Measurements from ENCODE around the gene TRIML2. TPM values are rescaled to one million over a fixed set of nuclear protein-coding genes. Genes with fewer than 3 reads are reported as not detected.

The TRIML2 gene, protein sequence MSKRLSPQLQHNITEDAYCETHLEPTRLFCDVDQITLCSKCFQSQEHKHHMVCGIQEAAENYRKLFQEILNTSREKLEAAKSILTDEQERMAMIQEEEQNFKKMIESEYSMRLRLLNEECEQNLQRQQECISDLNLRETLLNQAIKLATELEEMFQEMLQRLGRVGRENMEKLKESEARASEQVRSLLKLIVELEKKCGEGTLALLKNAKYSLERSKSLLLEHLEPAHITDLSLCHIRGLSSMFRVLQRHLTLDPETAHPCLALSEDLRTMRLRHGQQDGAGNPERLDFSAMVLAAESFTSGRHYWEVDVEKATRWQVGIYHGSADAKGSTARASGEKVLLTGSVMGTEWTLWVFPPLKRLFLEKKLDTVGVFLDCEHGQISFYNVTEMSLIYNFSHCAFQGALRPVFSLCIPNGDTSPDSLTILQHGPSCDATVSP
- not detected for total RNA-seq

DNA sequence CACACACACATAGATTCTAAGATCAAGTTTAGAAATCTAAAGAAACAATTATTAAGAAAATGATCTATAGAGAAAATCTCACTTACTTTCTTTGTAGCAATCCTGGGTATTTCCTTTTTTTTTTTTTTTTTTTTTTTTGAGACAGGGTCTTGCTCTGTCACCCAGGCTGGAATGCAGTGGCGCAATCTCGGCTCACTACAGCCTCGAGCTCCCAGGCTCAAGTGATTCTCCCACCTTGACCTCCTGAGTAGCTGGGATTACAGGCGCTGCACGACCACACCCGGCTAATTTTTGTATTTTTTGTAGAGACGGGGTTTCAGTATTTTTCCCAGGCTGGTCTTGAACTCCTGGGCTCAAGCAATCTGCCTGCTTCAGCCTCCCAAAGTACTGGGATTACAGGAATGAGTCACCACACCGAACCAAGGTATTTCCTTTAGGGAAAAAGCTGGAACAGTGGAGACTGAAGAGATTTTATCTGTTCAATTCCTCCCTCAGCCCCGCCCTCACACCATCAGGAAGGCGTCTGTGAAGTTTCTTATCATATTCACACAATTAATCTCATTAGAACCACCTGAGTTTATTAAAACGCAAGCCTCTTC lies at the start of gene TRIML2:
TSS of gene TRIML2 (minus strand) at position 447 of the 599 bp plus-strand sequence. CDS start 4,235 bp downstream, outside the sequence.
- DNase-seq: no peak

DNA sequence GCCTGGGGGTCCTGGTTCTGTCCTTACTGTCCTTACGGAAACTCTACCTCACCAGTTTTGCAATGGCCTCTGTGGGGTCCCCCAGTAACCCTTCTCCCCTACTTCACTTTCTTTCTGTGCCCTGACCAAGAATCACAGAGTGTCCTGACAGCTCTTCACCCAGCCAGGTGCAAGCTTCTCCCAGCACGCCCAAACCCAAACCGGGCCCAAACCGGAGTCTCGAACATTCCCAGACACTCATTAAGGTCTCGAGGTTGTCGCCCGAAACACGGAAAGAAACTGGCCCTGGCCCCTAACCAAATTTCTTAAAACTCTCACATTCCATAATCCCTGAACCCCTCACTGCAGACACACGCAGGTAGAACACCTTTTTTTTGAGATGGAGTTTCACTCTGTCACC lies 48.9 kb upstream of the TRIML2 start:
- no peak for DNase-seq

DNA sequence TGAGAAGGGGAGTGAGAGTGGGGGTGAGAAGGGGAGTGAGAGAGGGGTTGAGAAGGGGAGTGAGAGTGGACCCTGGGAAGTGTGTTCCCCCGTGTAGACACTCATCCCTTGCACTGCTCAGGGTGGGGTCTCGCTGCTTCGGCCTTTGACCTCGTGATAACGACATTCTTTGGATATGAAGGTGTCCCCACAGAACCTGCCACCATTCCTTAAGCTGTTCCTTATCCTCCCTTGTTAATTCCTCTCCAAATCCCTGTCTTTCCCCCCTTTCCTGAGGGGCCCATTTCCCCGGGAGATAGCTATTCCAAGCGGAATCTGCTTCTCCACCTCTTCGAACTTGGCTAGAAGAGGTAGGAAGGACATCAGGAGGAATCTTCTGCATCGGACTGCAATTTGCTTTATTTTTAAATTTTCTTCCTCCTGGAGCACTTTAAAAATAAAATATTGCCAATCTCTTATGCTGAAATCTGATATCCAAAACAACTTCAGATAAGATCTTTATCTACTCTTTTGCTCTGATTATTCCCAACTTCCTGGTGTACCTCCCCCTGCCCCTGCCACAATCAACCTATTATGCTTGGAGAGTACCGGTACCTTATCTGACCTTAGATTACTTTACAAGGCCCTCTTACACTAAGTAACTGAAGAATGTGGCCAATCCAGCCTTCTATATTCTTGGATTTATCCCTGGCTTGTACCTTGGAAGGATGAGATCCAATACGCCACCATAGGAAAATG lies 45.4 kb upstream of the TRIML2 start:
- no peak for DNase-seq

DNA sequence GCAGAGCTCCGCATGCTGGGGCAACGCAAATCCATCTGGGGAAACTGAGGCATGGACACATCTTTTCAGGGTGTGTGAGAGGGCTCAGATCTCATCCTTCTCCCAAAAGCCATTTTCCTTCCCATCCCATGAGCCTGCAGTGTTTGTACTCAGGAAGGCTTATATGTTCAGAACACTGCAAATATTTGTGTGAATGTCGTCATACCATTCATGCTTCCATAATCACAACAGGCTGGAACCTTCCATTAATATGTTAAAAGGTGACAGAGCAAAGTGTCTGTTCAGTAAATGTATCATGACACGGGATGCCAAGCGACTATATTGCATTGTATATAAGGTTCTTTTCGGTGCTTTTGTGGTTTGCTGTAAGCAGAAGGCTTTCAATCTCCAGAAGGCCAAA lies 38.4 kb upstream of the TRIML2 start:
- DNase-seq: no peak

DNA sequence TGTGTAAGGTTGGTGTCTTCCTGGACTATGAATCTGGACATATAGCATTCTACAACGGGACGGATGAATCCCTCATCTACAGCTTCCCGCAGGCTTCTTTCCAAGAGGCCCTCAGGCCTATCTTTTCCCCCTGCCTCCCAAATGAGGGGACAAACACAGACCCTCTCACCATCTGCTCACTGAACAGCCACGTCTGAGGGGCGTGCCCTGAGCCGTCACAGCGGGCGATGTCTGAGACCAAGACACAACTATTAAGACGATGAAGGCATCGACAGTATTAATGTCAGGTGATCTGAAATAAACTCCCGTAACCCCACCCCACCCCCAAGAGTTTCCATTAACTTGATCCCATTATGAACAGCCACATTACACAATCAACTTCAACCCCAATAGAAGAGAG lies 37.8 kb upstream of the TRIML2 start:
- no peak for DNase-seq

DNA sequence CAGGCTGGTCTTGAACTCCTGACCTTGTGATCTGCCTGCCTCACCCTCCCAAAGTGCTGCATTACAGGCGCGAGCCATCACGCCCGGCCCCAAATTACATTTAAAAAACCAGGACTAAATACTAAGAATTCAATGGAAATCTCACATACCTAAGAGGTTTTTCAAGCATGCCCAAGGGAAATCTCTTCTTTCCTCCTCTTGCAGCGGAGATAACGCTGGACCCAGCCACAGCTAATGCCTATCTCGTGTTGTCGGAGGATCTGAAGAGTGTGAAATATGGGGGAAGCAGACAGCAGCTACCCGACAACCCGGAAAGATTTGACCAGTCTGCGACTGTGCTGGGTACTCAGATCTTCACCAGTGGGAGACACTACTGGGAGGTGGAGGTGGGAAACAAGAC lies 37.2 kb upstream of the TRIML2 start:
- no peak for DNase-seq

DNA sequence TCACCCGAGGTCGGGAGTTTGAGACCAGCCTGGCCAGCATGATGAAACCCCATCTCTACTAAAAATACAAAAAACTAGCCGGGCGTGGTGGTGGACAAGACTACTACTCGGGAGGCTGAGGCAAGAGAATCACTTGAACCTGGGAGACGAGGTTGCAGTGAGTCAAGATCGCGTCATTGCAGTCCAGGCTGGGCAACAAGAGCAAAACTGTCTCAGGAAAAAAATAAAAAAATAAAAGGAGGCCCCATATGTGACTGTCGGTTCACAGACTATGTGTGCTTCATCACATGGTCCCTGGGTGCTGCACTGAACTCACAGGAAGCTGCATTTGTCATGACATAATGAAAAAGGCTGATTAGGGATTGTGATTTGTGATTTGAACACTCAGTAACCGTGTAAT lies 36.2 kb upstream of the TRIML2 start:
- DNase-seq: no peak

DNA sequence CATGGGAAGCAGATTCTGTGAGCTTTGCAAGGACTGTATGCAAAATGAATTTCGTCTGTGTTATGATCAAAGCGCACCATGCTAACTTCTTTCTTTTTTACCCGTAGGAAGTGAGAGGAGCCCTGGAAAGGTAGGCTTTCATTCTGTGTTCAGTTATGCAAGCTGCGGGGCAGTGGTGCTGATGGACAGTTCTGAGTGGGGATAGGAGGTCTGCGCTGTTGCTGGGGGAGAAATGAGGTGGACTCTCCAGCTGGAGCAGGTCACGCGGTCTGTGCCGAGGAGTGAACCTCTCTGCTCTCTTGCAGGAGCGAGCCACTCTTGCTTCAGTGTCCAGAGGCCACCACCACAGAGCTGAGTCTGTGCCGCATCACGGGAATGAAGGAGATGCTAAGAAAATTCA lies 34.3 kb upstream of the TRIML2 start:
- no peak for DNase-seq

DNA sequence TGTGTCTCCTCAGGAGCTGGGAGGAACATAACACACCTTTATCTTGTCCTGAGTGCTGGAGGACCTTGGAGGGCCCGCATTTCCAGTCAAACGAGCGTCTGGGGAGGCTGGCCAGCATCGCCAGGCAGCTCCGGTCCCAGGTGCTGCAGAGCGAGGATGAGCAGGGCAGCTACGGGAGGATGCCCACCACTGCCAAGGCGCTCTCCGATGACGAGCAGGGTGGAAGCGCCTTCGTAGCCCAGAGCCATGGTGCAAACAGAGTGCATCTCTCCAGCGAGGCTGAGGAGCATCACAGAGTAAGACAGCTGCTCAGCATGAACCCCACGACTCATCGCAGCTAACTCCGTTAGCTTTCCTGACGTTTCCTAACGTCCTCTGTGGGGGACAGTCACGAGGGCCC lies 30.3 kb upstream of the TRIML2 start:
- no peak for DNase-seq

DNA sequence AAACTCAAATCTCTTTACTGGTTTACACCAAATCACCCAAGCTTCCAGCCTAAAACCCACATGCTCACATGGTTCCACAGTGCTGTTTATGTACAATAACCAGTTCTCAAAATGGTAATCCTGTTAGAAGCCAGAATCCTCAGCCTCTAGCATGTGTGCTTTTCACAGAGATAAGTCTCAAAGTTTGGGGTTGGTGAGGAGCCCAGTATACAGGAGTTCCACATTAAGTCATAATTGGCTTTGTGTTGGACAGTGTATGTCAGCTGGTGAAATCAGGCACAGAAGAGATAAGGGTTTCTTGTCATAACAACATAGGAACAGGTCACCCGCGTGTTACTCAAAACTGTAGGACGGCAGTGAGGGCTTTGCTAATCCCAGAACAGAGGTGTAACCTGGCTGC lies 29.7 kb upstream of the TRIML2 start, which contains the start of gene TRIML1:
TSS of gene TRIML1 (plus strand) at position 301 of the 400 bp plus-strand sequence. CDS start 118 bp downstream, outside the sequence.
- no peak for DNase-seq

DNA sequence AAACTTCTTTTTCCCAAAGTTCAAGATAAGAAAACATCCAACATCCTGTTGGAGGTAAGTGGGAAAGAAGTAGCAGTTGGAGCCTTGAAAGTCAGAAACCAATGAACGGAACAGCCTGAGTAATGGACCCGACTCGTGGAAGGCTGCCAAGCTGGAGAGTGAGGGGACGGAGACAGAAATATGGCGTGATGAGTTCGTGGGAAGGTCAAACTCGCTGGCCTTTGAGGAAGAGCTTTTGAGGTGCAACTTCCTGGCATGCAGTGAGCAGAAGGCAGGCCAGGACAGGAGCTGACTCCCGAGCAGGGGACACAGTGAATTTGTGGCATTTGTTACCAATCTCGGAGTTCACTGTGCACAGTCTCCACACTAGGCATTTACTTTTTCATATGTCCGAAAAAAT lies 28.8 kb upstream of the TRIML2 start:
- no peak for DNase-seq

DNA sequence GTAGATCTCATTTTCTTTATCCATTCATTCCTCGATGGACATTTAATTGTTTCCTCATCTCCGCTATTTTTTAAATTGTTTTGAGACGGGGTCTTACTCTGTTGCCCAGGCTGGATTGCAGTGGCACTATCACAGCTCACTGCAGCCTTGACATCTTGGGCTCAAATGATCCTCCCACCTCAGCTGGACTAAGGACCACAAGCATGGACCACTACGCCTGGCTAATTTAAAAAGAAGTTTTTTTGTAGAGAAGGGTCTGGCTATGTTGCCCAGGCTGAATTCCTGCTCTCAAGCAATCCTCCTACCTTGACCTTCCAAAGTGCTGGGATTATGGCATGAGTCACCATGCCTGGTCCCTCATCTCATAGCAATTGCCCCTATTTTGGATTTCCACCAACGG lies 22.8 kb upstream of the TRIML2 start:
- DNase-seq: no peak

DNA sequence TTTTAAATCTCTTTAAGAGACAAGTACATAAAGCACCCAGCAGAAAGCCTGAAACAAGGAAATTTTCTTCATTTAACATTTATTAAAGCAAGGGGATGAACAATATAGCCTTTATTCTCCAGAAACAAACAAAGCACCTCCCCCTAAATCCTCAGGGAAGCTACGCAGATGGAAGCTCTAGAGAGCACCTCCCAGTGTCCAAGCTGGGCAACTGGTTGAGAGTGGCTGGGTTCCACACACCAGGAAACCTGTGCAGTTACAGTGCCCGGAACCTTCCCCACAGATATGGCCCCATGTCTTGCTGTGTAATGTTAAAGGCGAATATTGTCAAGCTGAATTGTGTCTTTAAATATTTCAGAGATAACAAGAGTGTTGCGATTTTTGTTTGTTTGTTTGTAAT lies 21.0 kb upstream of the TRIML2 start:
- DNase-seq: no peak

DNA sequence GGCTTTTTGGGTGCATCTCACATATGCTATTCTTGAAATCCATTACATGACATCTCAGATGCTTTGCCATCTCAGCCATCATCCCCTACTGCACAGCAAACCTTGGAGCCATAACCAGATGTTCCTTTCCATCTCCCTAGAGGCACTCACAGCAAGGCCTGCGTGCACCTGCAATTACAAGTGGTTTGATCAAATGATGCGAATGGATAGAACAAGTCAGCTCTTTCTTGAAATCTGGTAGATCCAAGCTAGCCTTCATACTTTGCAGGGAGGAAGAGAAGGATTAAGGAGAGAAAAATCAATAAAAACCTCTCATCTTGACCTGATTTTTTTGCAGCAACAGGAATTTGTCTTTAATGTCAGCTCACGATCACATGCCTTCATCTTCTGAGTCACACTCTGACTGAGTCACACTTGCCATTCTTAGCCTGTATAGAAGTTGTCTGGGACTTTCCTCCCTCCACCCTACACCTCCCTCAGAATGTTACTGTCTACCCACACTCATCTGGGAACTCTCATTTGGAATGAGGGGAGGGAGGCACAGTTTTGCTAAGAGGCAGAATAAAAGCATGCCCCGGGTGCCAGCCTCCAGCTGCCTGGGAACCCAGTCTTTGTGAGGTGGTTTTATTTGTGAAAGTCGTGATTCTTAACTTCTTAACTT lies 17.9 kb upstream of the TRIML2 start:
- DNase-seq: no peak

DNA sequence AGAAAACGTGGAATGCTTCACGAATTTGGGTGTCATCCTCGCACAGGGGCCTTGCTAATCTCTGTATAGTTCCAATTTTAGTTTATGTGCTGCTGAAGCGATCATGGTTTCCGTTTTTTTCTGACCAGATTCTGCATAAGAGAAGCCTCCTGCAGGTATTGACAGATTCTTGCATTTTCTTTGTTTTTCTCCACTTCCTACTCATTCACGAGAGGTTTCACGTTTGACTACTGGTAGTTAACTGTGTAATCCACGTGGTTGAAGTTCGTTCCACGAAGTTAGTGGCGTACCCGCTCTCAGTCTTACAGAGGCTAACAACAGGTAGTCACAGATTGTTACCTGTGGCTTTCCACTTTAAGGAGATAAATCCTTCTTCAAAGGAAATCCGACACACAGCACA lies 12.1 kb upstream of the TRIML2 start:
- no peak for DNase-seq

DNA sequence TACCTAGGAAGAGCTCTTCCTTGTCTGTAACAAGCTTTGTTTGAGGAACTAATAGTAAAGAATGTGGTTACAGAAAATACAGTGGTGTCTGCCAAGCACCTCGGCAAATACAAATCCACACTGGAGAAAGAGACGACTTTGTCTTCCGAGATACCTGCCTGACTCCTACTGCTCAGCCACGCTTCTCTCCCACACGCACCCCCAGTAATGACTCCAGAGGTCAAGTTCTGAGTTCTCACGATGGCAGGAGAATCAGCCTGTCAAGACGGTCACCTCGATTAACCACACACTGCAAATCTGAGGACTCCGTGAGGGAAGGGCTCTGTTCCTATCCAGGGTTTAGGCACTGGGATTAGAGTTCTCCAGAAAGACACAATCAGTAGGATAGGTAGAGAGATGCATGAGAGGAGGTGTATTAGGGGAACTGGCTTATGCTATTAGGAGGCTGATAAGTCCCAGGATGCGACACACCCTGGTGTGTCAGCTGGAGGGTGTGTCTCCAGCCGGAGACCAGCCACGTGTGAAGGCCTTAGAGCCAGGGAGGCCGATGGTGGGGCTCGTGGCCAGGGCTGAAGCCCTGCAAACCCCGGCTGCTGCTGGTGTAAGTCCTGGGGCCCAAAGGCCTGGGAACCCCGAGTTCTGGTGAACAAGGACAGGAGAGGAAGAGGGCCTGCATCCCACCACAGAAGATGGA lies 8.4 kb upstream of the TRIML2 start:
- DNase-seq: no peak

DNA sequence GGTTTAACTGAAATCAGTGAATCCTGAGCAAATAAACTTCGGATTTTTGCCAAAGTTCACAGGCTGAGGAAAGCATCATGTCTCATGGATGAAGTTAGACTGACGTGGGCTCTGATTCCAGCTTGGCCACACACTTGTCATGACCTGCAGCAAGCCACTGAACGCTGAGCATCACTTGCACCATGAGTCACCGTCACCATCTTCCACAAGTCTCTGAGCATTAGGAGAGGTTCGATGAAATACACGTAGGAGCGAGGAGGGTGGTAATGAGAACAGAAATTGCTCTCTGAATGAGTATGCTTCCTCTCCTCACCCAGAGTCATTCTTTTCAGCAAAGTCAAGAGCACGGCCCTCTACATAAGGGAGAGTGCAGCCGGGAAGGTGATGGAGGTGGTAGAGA lies 3.8 kb upstream of the TRIML2 start:
- DNase-seq: no peak

DNA sequence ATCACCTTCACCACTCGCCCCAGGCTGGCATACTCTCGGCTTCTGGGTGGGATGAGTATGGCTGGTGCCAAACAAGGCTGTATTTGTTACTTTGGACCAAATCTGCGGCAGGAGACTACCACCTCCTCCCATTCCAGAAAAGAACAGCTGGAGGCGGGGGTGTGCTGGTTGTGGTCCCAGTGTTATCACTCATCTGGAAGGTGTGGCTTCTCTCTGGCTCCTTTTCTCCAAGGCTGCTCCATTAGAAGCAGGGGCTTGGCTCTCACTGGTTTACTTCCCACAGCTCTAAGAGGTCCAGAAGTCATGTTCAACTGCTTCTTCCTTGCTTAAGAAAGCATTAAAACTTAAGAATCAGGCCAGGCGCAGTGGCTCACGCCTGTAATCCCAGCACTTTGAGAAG lies 2.6 kb upstream of the TRIML2 start:
- DNase-seq: no peak

DNA sequence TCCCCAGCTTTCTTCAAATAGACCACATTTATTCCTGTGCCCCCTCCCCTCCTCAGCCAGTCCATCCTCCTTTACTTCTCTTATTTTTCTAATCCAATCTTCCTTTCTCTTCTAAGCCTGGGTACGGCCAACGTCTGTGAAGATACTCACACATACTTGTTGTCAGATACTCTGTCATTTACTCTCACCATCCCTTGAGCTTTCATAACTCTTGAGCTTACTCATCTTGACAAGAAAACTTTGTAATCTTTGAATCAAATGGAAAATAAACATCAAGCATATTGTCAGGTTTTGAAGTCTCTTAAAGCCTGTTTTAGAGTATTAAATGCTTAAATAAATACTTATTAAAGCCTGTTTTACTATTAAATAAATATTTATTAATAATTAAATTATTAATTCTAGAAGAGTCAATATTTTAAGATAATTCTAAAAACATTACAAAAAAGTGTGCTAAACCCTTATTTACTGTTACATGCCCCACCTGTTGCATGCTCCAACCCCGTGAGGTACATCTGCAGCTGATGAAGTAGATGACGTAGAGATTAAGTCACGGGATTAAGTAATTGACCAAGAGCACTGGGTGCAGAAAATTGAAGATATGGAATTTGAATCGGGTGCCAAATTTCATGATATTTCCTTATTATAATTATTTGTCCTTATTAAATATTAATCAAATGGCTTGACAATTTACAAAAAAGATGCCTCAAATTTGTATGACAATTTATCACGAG lies 1.5 kb upstream of the TRIML2 start:
- DNase-seq: no peak

DNA sequence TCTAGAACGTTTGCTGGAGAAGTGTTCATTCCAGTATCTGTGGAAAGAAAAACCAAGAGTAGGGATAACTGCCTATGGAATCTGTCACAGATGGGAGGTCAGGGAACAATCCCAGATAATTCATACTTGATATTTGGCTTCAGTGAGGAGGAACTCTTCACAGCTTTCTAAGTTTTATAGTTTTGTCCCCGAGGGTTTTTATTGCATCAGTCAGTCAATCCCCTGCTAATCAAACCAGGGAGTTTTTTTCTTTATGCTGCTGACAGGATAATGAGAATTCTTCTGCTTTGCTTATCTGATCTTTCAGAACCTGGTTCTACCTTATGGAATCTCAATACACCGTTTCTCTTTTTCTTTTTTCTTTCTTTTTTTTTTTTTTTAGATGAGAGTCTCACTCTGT lies 633 bp upstream of the TRIML2 start:
- no peak for DNase-seq
